ENCODE measurements around the gene KRTAP12-2. TPM values are rescaled to one million over a fixed set of nuclear protein-coding genes. Genes with fewer than 3 reads are reported as not detected.
A peak's percentile ranks its signal among the peaks of the same experiment; 100 is the strongest.
"Not testable (repeated sequence)": the region's sequence is repeated elsewhere in the genome, so short reads cannot be mapped to it uniquely, and the experiment has no call there.

Gene KRTAP12-2
- total RNA-seq, 1 donor from 2014 or later = not detected

- no peak for DNase-seq (ENCODE audit: low read depth in 2 of 2)
Measured at GRCh38 chr21:44702111-44702972, 35.6 kb upstream of the KRTAP12-2 start.

DNA sequence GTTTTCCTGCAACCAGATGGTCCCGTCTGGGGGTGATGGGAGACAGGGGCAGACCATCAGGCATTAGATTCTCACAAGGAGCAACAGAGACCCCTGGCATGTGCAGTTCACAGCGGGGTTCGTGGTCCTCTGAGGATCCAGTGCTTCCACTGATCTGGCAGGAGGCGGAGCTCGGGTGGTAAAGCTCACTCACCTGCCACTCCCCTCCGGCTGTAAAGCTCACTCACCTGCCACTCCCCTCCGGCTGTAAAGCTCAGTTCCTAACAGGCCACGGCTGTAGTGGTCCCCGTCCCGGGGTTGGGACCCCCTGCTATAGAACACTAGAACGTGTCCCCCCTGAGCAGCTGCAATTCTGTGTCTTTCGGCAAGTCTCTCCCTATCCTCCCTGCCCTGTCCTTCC lies 34.8 kb upstream of the KRTAP12-2 start:
- DNase-seq (ENCODE audit: low read depth in 2 of 2) = no peak

DNA sequence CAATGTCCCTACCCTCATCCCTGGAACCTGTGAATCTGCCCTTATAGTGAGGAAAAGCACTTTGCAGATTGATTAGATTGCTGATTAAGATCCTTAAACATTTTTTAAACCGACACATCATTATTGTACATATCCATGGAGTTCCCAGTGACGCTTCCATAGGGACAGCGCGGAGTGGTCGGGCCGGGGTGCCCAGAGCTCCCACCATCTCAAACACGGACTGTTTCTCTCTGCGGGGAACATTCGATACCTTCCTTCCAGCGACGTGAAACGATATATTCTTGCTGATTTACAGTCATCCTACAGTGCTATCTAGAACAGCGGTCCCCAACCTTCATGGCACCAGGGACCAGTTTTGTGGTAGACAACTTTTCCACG lies 34.3 kb upstream of the KRTAP12-2 start:
- no peak for DNase-seq (ENCODE audit: low read depth in 2 of 2)

- no peak for DNase-seq (ENCODE audit: low read depth in 2 of 2)
Measured at GRCh38 chr21:44700101-44701022, 33.6 kb upstream of the KRTAP12-2 start.

DNA sequence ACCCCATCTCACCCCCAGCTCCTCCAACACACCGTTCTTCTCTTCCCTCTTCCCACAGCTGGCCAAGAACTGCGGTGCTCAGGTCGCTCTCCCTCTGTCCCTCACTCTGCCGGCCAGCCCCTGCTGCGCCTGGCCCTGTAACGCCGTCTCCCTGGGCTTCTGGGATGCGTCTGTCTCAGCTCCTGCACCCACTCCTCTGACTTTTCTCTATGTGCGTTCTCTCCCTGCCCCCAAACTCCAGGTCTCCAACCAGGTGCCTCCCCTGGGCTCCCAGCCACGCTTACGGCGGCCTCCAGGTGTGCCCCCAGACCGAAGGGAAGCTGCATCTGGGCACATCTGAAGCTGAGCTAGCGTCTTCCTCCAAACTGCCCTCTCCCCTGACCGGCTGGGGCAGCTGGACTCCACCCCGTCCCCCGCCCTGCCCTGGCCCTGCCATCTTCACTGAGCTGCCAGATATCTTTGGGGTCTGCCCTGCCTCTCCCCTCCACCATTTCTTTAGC lies 32.8 kb upstream of the KRTAP12-2 start:
- DNase-seq (ENCODE audit: low read depth in 2 of 2) = no peak

- no peak for DNase-seq (ENCODE audit: low read depth in 2 of 2)
Measured at GRCh38 chr21:44697811-44698734, 31.3 kb upstream of the KRTAP12-2 start.

- not testable (repeated sequence) for DNase-seq (ENCODE audit: low read depth in 2 of 2)
Measured at GRCh38 chr21:44697172-44697810, 30.6 kb upstream of the KRTAP12-2 start, which contains the start of gene KRTAP10-12. Gene KRTAP10-12, plus strand, starts transcription at chr21:44697172. Its CDS starts 30 bp downstream, at chr21:44697202.

- DNase-seq (ENCODE audit: low read depth in 2 of 2) = no peak
Measured at GRCh38 chr21:44696572-44696971, 29.8 kb upstream of the KRTAP12-2 start.

DNA sequence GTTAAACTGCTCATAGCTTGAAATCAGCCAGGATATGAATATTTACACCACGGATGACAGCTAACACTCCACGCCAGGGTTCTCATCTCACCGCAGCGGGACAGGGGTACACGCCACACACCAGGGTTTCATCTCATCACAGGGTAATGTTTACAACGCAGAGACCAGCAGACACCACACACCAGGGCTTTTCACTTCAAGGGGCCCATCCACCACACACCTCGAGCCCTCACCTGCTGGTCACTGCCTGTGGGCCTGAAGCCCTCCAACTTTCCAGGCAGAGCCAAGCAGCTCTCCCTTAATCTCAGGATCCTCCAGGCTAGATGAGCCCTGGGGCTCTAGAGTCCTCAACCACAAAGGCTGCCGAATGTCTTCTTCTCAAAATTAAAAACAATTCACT lies 28.9 kb upstream of the KRTAP12-2 start:
- DNase-seq (ENCODE audit: low read depth in 2 of 2) = no peak

DNA sequence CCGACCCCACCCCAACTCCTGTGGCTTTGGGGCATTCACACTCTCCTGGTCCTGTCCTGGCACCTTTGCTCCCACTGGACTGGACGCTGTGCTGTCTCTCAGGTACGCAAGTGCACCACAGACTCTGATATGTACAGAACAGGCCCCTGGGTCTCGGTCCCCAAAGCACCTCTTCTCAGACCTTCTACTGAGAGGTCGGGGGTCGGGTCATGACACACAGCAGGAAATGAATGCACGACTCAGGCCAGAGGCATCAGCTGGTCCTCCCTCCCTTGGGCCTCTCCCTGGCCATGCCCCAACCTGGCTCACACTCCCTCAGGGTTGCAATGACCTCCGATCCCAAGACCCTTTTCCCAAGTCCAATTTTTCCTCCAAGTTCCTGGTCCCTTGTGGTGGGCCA lies 28.5 kb upstream of the KRTAP12-2 start:
- no peak for DNase-seq (ENCODE audit: low read depth in 2 of 2)

GRCh38 chr21:44694776-44695175 lies 28.0 kb upstream of the KRTAP12-2 start:
- DNase-seq (ENCODE audit: low read depth in 2 of 2) = no peak

DNA sequence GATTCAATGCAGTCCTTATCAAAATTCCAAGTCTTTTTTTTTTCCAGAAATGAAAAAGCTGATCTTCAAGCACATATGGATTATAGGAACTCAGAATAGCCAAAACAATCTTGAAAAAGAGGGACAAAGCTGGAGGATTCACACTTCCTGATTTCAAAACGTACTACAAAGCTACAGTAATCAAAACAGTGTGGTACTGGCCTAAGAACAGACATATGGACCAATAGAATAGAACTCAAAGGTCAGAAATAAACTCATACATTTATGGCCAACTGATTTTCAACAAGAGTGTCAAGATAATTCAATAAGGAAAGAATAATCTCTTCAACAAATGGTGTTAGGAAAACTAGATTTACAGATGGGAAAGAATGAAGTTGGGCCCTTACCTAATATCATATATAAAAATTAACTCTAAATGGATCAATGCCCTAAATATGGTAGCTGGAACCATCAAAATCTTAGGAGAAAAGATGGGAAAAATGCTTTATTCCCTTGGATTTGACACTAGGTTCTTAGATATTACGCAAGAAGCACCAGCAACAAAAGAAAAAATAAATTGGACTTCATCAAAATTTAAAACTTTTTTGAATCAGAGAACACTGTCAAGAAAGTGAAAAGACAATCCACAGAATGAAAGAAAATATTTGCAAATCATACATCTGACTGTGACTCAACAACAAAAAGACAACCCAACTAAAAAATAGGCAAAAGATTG lies 26.2 kb upstream of the KRTAP12-2 start:
- no peak for DNase-seq (ENCODE audit: low read depth in 2 of 2)

DNA sequence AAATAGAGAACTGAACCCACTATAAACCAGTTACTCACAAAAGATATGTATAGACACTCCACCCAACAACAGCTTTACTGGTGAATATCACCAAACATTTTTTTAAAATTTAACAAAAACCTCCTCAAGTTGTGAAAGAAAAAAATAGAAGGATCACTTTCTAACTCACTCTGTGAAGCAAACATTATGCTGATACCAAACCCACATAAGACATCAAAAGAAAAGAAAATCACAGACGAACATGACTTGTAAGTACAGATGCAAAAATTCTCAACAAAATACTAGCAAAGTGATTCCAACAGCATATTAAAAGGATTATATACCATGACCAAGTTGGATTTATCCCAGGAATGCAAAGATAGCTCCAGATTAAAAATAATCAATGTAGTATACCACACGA lies 25.0 kb upstream of the KRTAP12-2 start:
- DNase-seq (ENCODE audit: low read depth in 2 of 2) = no peak

GRCh38 chr21:44689740-44690139 lies 23.0 kb upstream of the KRTAP12-2 start:
- DNase-seq (ENCODE audit: low read depth in 2 of 2) = not testable (repeated sequence)

GRCh38 chr21:44687671-44688070 lies 20.9 kb upstream of the KRTAP12-2 start:
- DNase-seq (ENCODE audit: low read depth in 2 of 2) = no peak

GRCh38 chr21:44686843-44687561 lies 20.3 kb upstream of the KRTAP12-2 start:
- peak in 1 of 2 donors; percentile 29 for DNase-seq (ENCODE audit: low read depth in 2 of 2)

GRCh38 chr21:44686000-44686781 lies 19.5 kb upstream of the KRTAP12-2 start:
- peak in 1 of 2 donors; percentile 73 for DNase-seq (ENCODE audit: low read depth in 2 of 2)

- DNase-seq (ENCODE audit: low read depth in 2 of 2) = not testable (repeated sequence)
Measured at GRCh38 chr21:44685050-44685449, 18.3 kb upstream of the KRTAP12-2 start.
